Measurements from ENCODE around the gene PLOD3.

Gene PLOD3

GRCh38 chr7:101239191-101239950, 22.0 kb upstream of the PLOD3 start:
- no peak for DNase-seq

- no peak for DNase-seq
Measured at GRCh38 chr7:101238226-101239182, 21.1 kb upstream of the PLOD3 start.

- DNase-seq: no peak
Measured at GRCh38 chr7:101237206-101238067, 20.1 kb upstream of the PLOD3 start, which contains the start of gene CLDN15. TSS of gene CLDN15 (minus strand) at chr7:101237802. CDS start at chr7:101237581, 221 bp downstream.

GRCh38 chr7:101236292-101236835, 19.0 kb upstream of the PLOD3 start:
- DNase-seq: no peak

- no peak for DNase-seq
Measured at GRCh38 chr7:101235522-101235921, 18.1 kb upstream of the PLOD3 start.

GRCh38 chr7:101235050-101235449, 17.7 kb upstream of the PLOD3 start:
- no peak for DNase-seq

GRCh38 chr7:101234636-101235035, 17.3 kb upstream of the PLOD3 start:
- no peak for DNase-seq

GRCh38 chr7:101233907-101234547, 16.6 kb upstream of the PLOD3 start:
- no peak for DNase-seq

- DNase-seq: no peak
Measured at GRCh38 chr7:101232141-101232850, 14.9 kb upstream of the PLOD3 start.

- no peak for DNase-seq
Measured at GRCh38 chr7:101231644-101232043, 14.3 kb upstream of the PLOD3 start.

- DNase-seq: no peak
Measured at GRCh38 chr7:101226721-101227120, 9.3 kb upstream of the PLOD3 start.

- DNase-seq: no peak
Measured at GRCh38 chr7:101225650-101226049, 8.3 kb upstream of the PLOD3 start.

- DNase-seq: no peak
Measured at GRCh38 chr7:101223528-101223927, 6.1 kb upstream of the PLOD3 start.

- DNase-seq: no peak
Measured at GRCh38 chr7:101222275-101222830, 5.0 kb upstream of the PLOD3 start.

- DNase-seq: no peak
Measured at GRCh38 chr7:101220295-101220694, 2.9 kb upstream of the PLOD3 start.

GRCh38 chr7:101218236-101219125, 1.1 kb upstream of the PLOD3 start:
- no peak for DNase-seq

GRCh38 chr7:101216860-101217387, 457 bp downstream of the PLOD3 start:
- no peak for DNase-seq

GRCh38 chr7:101216001-101216859, 1.2 kb downstream of the PLOD3 start:
- DNase-seq: no peak

GRCh38 chr7:101212014-101212413, 5.4 kb downstream of the PLOD3 start:
- DNase-seq: no peak

All from DMS 273 treated with DMSO at 0.1 percent for 48 hours (cell line).